Brain microvascular endothelial cell (primary cell): ENCODE measurements around the gene BAIAP3.

Source experiments
- DNase-seq: peaks from one replicate; pipeline ENCODE4 v3.0.0-alpha.2; 2020
- H3K27ac ChIP-seq: fragments of 250-450 bp; sonication (Bioruptor Pico); 2 replicates; pipeline ENCODE4 v1.5.1; 2020; ENCODE audit warnings: mild to moderate bottlenecking, moderate library complexity
- H3K27me3 ChIP-seq: fragments of 250-450 bp; sonication (Bioruptor Pico); replicated peaks from 2 replicates; pipeline ENCODE4 v1.5.1; 2020; ENCODE audit warnings: mild to moderate bottlenecking
- H3K36me3 ChIP-seq: fragments of 250-450 bp; sonication (Bioruptor Pico); replicated peaks from 2 replicates; pipeline ENCODE4 v1.5.1; 2020; ENCODE audit warnings: mild to moderate bottlenecking
- H3K4me3 ChIP-seq: 2 replicates; pipeline ENCODE4 v1.5.1; 2011; ENCODE audit warnings: low read depth, mild to moderate bottlenecking, control low read depth, low read length, moderate library complexity
- CTCF ChIP-seq: IDR thresholded peaks from 2 replicates; pipeline ENCODE4 v1.5.1; 2011; ENCODE audit warnings: low read depth, mild to moderate bottlenecking, moderate library complexity, low read length, control low read depth, inconsistent platforms; ENCODE audit errors: missing control alignments
- in situ Hi-C: cut with HindIII; loops from 2 replicates; pipeline ENCODE4 v1.10.0; 2017; ENCODE audit warnings: low sequenced_read_pairs, low pct_ligation_motif_present

Gene BAIAP3

GRCh38 chr16:1379304-1380076, 46.0 kb downstream of the BAIAP3 start:
- peak overlapping the region; percentile 68 for H3K27ac ChIP-seq
- H3K36me3 ChIP-seq: no peaks in the 10 kb centered on the region
- no peak for TF ChIP-seq CTCF
- in situ Hi-C loops: no loop called here
- peak overlapping the region; percentile 52 for H3K4me3 ChIP-seq
- no peaks in the 10 kb centered on the region for H3K27me3 ChIP-seq
- DNase-seq: peak; percentile 23

GRCh38 chr16:1380195-1380594, 46.8 kb downstream of the BAIAP3 start:
- no peak overlapping the region for H3K4me3 ChIP-seq
- H3K27ac ChIP-seq: no peak overlapping the region
- in situ Hi-C loops: no loop called here
- no peaks in the 10 kb centered on the region for H3K27me3 ChIP-seq
- no peaks in the 10 kb centered on the region for H3K36me3 ChIP-seq
- no peak for TF ChIP-seq CTCF
- no peak for DNase-seq

- in situ Hi-C loops: no loop called here
Observed at GRCh38 chr16:1381612-1382406, 48.4 kb downstream of the BAIAP3 start.

GRCh38 chr16:1383556-1383955, 50.1 kb downstream of the BAIAP3 start:
- no peak overlapping the region for H3K27ac ChIP-seq
- H3K4me3 ChIP-seq: no peak overlapping the region
- DNase-seq: no peak
- H3K27me3 ChIP-seq: no peaks in the 10 kb centered on the region
- no peak for TF ChIP-seq CTCF
- in situ Hi-C loops: no loop called here
- H3K36me3 ChIP-seq: no peaks in the 10 kb centered on the region

More at GRCh38 chr16:1381612-1382406, 48.4 kb downstream of the BAIAP3 start:
- Histone ChIP-seq H3K4me3 (no peak overlapping the region), H3K27me3 (no peaks in the 10 kb centered on the region), H3K27ac (no peak overlapping the region), H3K36me3 (no peaks in the 10 kb centered on the region)
- TF ChIP-seq CTCF: no peak
- DNase-seq: no peak

GRCh38 chr16:1385232-1385631, 51.8 kb downstream of the BAIAP3 start:
- H3K36me3 ChIP-seq: no peaks in the 10 kb centered on the region
- TF ChIP-seq CTCF: no peak
- no peak overlapping the region for H3K27ac ChIP-seq
- no peak for DNase-seq
- H3K4me3 ChIP-seq: no peak overlapping the region
- in situ Hi-C loops: no loop called here
- no peaks in the 10 kb centered on the region for H3K27me3 ChIP-seq
